ENCODE results near the gene PIGV.

PIGV gene

GRCh38 chr1:26787706-26788514, at the start of gene PIGV:
PIGV (plus strand) TSS chr1:26787950; CDS start chr1:26790816, 2,866 bp downstream.
- peak; percentile 90 for DNase-seq

DNA sequence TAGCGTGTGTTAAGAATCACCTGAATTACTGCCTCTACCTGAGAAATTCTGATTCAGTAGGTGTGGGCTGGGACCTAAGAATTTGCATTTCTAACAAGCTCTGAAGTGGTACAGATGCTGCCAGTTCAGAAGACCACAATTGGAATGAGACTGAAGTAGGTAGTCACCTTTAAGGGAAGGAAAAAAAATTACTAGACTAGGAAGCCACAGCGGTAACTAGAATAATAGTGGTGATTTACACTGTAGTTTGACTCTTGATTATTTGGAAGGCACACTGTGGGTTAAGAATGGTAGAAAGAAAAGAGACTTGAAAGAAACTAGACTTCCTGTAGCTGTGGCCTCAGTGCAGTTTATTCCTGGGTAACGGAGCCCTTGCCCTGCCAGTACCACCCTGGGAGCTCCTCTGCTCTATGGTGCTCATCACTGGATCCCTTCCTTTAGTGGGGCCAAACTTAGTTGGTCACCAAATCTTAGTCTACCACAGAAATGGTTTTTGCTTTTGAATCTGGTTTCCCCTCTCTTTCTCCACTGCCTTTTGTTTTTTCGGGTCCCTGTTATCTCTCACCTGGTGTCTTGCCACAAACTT, 48.3 kb upstream of the PIGV start:
- DNase-seq = peak; percentile 19

DNA sequence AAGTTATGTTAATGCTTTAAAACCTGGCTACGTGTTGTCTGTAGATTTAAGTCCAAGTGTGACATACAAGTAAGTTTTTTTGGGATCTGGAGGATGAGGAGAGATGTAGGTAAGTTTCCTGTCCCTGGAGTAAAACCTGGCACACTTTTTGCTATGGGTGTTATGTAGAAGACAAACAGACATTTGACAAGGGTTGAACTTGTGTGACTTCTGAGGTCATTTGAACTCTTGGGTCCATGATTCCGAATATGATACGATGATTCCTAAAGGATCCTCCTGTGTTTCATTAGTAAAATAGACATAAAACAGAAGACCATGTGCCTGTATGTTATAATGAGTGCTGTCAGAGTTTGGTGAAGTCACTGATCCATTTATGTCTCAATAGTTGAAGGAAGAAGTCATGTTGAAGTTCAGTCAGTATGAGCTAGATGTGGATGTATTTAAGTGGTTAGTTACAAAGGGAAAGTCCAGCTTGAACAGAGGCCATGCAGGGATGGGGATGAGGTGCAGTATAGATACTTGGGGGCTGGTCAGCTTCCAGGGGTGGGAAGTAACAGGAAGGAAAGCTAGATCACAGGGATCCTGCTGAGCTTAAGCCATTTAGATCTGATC, 47.6 kb upstream of the PIGV start:
- no peak for DNase-seq

GRCh38 chr1:26740952-26741351, 46.8 kb upstream of the PIGV start:
- no peak for DNase-seq

DNA sequence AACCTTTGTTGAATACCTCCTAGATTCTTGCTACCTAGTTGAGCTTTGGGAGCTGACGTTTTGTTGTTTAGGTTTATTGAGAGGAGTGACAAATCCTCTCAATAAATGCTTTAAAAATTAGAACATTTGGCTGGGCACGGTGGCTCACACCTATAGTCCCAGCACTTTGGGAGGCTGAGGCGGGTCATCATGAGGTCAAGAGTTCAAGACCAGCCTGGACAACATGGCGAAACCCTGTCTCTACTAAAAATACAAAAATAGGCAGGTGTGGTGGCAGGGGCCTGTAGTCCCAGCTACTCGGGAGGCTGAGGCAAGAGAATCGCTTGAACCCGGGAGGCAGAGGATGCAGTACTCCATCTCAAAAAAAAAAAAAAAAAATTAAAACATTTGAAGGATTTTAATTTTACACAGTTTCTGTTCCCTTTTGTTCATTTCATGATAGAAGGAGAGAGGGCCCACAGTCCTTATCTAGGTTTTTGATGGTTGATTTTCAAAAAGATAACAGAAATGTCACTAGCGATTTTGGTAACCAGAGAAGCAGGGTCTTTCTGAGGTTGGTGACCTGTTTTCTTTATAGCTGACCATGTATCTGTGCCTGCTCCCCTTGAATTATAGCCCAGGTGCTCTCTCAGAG, 44.2 kb upstream of the PIGV start:
- DNase-seq = no peak

- DNase-seq = peak; percentile 79
Observed at GRCh38 chr1:26744075-26744959, 43.4 kb upstream of the PIGV start.

DNA sequence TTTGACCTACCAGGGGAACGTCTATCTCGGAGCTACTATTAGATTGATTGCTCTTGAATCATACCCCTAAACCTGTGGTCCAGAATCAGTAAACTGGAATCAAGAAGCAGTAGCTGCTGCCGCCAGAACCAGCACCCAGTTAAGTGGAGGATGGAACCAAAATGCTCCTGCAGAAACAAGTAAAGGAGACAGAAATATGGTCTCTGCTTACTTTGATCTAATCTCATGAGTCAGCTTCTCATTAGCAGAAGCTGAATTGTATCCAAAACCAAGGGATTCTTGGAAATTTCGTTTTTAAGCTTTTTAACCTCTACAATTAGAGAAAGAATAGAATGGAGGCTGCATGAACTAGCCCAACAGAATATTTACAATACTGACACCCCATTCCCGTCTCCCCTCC, 42.6 kb upstream of the PIGV start:
- no peak for DNase-seq

- no peak for DNase-seq
Observed at GRCh38 chr1:26747048-26747447, 40.7 kb upstream of the PIGV start.

GRCh38 chr1:26748351-26748750, 39.4 kb upstream of the PIGV start:
- no peak for DNase-seq

DNA sequence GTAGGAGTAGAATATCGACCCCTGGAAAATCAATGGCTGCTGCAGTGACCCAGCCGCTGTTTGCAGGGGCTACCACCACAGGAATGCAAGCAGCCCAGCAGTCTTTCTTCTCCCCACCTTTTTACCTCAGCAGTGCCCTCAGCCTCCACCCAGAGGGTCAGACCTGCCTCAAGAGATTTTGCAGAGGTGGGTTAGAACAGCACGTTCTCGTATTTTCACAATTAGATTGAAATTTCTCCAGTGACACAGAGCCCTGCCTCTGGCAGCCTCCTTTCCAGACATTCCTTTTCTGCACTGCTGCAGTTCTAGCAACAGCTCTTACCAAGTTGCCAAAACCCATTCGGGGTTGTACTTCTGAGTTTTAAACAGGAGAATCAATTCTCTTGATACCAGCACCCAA, 38.3 kb upstream of the PIGV start:
- no peak for DNase-seq

DNA sequence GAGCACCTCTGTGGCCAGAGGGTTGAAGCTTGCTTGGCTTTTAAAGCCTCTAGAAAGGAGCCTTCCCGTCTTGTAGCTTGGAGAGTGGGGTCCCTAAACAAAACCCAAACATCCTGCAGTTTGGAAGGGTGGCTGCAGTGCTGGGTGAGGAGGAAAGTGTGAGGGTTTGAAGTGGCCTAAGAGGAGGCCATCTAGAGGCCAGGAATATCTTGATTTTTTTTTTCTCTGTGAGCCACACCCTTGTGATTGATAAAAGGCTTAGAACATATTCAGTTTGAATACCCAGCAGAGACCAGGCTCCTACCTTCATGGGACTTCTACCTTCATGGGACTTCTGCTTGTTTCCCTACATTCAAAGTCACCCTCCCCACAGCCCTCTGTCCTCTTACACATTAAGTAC, 37.3 kb upstream of the PIGV start:
- no peak for DNase-seq

- DNase-seq = no peak
Observed at GRCh38 chr1:26752519-26752918, 35.2 kb upstream of the PIGV start.

- DNase-seq = no peak
Observed at GRCh38 chr1:26754086-26754874, 33.5 kb upstream of the PIGV start.

GRCh38 chr1:26758358-26758757, 29.4 kb upstream of the PIGV start:
- DNase-seq = no peak

GRCh38 chr1:26759531-26759930, 28.2 kb upstream of the PIGV start:
- no peak for DNase-seq

GRCh38 chr1:26761217-26761616, 26.5 kb upstream of the PIGV start:
- no peak for DNase-seq

DNA sequence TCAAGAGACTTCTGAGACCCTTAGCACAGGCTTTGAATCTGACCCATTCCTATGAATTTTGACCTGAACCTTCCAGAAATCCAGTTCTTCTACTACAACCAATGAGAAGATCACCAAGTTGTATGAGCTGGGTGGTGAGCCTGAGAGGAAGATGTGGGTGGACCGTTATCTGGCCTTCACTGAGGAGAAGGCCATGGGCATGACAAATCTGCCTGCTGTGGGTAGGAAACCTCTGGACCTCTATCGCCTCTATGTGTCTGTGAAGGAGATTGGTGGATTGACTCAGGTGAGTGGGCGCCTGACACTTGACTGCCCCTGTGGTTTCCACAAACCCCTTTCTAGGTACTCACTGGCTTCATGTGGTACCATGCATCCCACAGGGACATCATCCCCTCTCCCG, 20.0 kb upstream of the PIGV start:
- no peak for DNase-seq

- no peak for DNase-seq
Observed at GRCh38 chr1:26768755-26769154, 19.0 kb upstream of the PIGV start.

- DNase-seq = no peak
Observed at GRCh38 chr1:26771285-26771642, 16.5 kb upstream of the PIGV start.

GRCh38 chr1:26771643-26772321, 16.0 kb upstream of the PIGV start:
- peak; percentile 26 for DNase-seq

- DNase-seq = no peak
Observed at GRCh38 chr1:26772687-26773086, 15.1 kb upstream of the PIGV start.
